GM23248 (cell line): Measurements from ENCODE around the gene MYO1E. TPM values are rescaled to one million over a fixed set of nuclear protein-coding genes. Genes with fewer than 3 reads are reported as not detected.

ENCODE experiments used
- DNase-seq: peaks from one replicate; pipeline ENCODE4 v3.0.0-alpha.2; 2015
- H2AFZ ChIP-seq: fragments of 200-600 bp; sonication (generic); 2 replicates; pipeline ENCODE4 v1.6.1; 2016; ENCODE audit warnings: antibody characterized with exemption
- H3F3A ChIP-seq: fragments of 200-600 bp; sonication (generic); 2 replicates; pipeline ENCODE4 v1.6.1; 2016; ENCODE audit warnings: mild to moderate bottlenecking, antibody characterized with exemption, mixed run types; ENCODE audit not compliant: insufficient read depth
- H3K27ac ChIP-seq: fragments of 200-600 bp; sonication (generic); 2 replicates; pipeline ENCODE4 v1.5.1; 2016; ENCODE audit warnings: mild to moderate bottlenecking
- H3K27me3 ChIP-seq: fragments of 200-600 bp; sonication (generic); replicated peaks from 2 replicates; pipeline ENCODE4 v1.6.1; 2016; ENCODE audit warnings: mild to moderate bottlenecking; ENCODE audit not compliant: insufficient read depth
- H3K36me3 ChIP-seq: fragments of 200-600 bp; sonication (generic); 2 replicates; pipeline ENCODE4 v1.6.1; 2016; ENCODE audit warnings: low read depth, mild to moderate bottlenecking
- H3K4me1 ChIP-seq: fragments of 200-600 bp; sonication (generic); 2 replicates; pipeline ENCODE4 v1.6.1; 2016; ENCODE audit warnings: mild to moderate bottlenecking; ENCODE audit not compliant: insufficient read depth
- H3K4me2 ChIP-seq: fragments of 200-600 bp; sonication (generic); one replicate; pipeline ENCODE4 v1.6.1; 2016; ENCODE audit warnings: mild to moderate bottlenecking; ENCODE audit not compliant: unreplicated experiment
- H3K4me3 ChIP-seq: fragments of 200-600 bp; sonication (generic); 2 replicates; pipeline ENCODE4 v1.5.1; 2016; ENCODE audit warnings: mild to moderate bottlenecking
- H3K79me2 ChIP-seq: fragments of 200-600 bp; sonication (generic); 2 replicates; pipeline ENCODE4 v1.6.1; 2016; ENCODE audit warnings: mild to moderate bottlenecking; ENCODE audit not compliant: insufficient read depth
- H3K9ac ChIP-seq: fragments of 200-600 bp; sonication (generic); 2 replicates; pipeline ENCODE4 v1.6.1; 2016; ENCODE audit warnings: mild to moderate bottlenecking
- H3K9me2 ChIP-seq: fragments of 200-600 bp; sonication (generic); 2 replicates; pipeline ENCODE4 v1.6.1; 2016; ENCODE audit warnings: mixed run types, mild to moderate bottlenecking, moderate library complexity; ENCODE audit not compliant: insufficient read depth
- H3K9me3 ChIP-seq: fragments of 200-600 bp; sonication (generic); one replicate; pipeline ENCODE4 v1.6.1; 2017; ENCODE audit warnings: low read depth
- H4K20me1 ChIP-seq: fragments of 200-600 bp; sonication (generic); 2 replicates; pipeline ENCODE4 v1.6.0; 2016; ENCODE audit not compliant: insufficient read depth
- EZH2 ChIP-seq: fragments of 200-600 bp; sonication (generic); IDR thresholded peaks from 2 replicates; pipeline ENCODE4 v1.6.1; 2018; ENCODE audit warnings: antibody characterized with exemption, mild to moderate bottlenecking; ENCODE audit not compliant: insufficient read depth, poor library complexity, severe bottlenecking
- EZH2phosphoT487 ChIP-seq: fragments of 200-600 bp; sonication (generic); IDR thresholded peaks from 2 replicates; pipeline ENCODE4 v1.6.1; 2018; ENCODE audit warnings: antibody characterized with exemption, moderate library complexity, mild to moderate bottlenecking, low read depth; ENCODE audit not compliant: insufficient read depth
- WGBS, 2 experiments: methylation state at CpG; one replicate each; pipeline ENCODE4 v1.1.6; 2015 to 2017; ENCODE audit warnings: low lambda C conversion rate in 2 of 2, low coverage in 1 of 2; ENCODE audit errors: missing lambda C conversion rate in 2 of 2; 5-methylcytosine and 5-hydroxymethylcytosine counted together
- in situ Hi-C: fragments of 300-500 bp; cut with MboI; formaldehyde crosslinking; loops from 2 replicates; pipeline ENCODE4 v1.15.0; 2020
- polyA plus RNA-seq: library from polyadenylated mRNA; unstranded; fragments of >200 nt; fragmentation: Nextera tagmentation; extraction: Ambion mirVana; gene quantifications from 2 replicates; pipeline ENCODE4 v1.2.1, GENCODE V29; 2016
- total RNA-seq: library from RNA; depleted of rRNA; stranded (reverse); fragments of >200 nt; shearing (Covaris generic); gene quantifications from 2 replicates; pipeline ENCODE4 v1.2.3, GENCODE V29; 2014

The MYO1E gene
- total and polyA plus RNA-seq, 2 experiments from 2014 or later: 155 to 190 TPM

- Histone ChIP-seq H3K79me2 (peaks cover 98% of the 10 kb centered on the region), H3K9me3 (no peaks in the 10 kb centered on the region), H2AFZ (no peak overlapping the region), H4K20me1 (no peaks in the 10 kb centered on the region), H3K4me2 (no peak overlapping the region), H3K9me2 (no peaks in the 10 kb centered on the region), H3F3A (peaks cover 34% of the 10 kb centered on the region), H3K9ac (no peak overlapping the region), H3K36me3 (no peaks in the 10 kb centered on the region), H3K4me3 (no peak overlapping the region), H3K4me1 (peaks cover 47% of the 10 kb centered on the region), H3K27me3 (no peaks in the 10 kb centered on the region), H3K27ac (peak overlapping the region; percentile 64; the same call in 1 of the 2 replicates)
- 76% methylated on average over 6 of the region's 6 CpGs for WGBS, 2 experiments
- in situ Hi-C loops: no loop called here
- TF ChIP-seq EZH2phosphoT487: no peak
- no peak for TF ChIP-seq EZH2
- peak; percentile 59 for DNase-seq
Measured at GRCh38 chr15:59313641-59314332, 58.9 kb downstream of the MYO1E start.

GRCh38 chr15:59312205-59312604 is 60.5 kb downstream of the MYO1E start:
- no peak overlapping the region for H3K9ac ChIP-seq
- in situ Hi-C loops: no loop called here
- DNase-seq: no peak
- H3K9me2 ChIP-seq: no peaks in the 10 kb centered on the region
- H3K79me2 ChIP-seq: peaks cover 98% of the 10 kb centered on the region
- H3K4me2 ChIP-seq: no peak overlapping the region
- H3K36me3 ChIP-seq: no peaks in the 10 kb centered on the region
- H2AFZ ChIP-seq: no peak overlapping the region
- TF ChIP-seq EZH2 (no peak), EZH2phosphoT487 (no peak)
- H3K4me1 ChIP-seq: peaks cover 47% of the 10 kb centered on the region
- peaks cover 37% of the 10 kb centered on the region for H3F3A ChIP-seq
- no peaks in the 10 kb centered on the region for H3K9me3 ChIP-seq
- H3K4me3 ChIP-seq: no peak overlapping the region
- no peaks in the 10 kb centered on the region for H3K27me3 ChIP-seq
- H3K27ac ChIP-seq: no peak overlapping the region
- WGBS, 2 experiments: 89 to 90% methylated on average over 7 of the region's 7 CpGs
- H4K20me1 ChIP-seq: no peaks in the 10 kb centered on the region

GRCh38 chr15:59311195-59311594 is 61.5 kb downstream of the MYO1E start:
- peaks cover 45% of the 10 kb centered on the region for H3K4me1 ChIP-seq
- 92 to 97% methylated on average over 8 of the region's 8 CpGs for WGBS, 2 experiments
- H3K4me2 ChIP-seq: no peak overlapping the region
- H3K27ac ChIP-seq: no peak overlapping the region
- in situ Hi-C loops: no loop called here
- no peaks in the 10 kb centered on the region for H4K20me1 ChIP-seq
- H3K9ac ChIP-seq: no peak overlapping the region
- H3K9me3 ChIP-seq: no peaks in the 10 kb centered on the region
- no peaks in the 10 kb centered on the region for H3K9me2 ChIP-seq
- peaks cover 93% of the 10 kb centered on the region for H3K79me2 ChIP-seq
- DNase-seq: no peak
- TF ChIP-seq EZH2phosphoT487 (no peak), EZH2 (no peak)
- H3F3A ChIP-seq: peaks cover 39% of the 10 kb centered on the region
- H3K36me3 ChIP-seq: no peaks in the 10 kb centered on the region
- no peak overlapping the region for H2AFZ ChIP-seq
- H3K4me3 ChIP-seq: no peak overlapping the region
- no peaks in the 10 kb centered on the region for H3K27me3 ChIP-seq

GRCh38 chr15:59309405-59309804 is 63.3 kb downstream of the MYO1E start:
- Histone ChIP-seq H4K20me1 (no peaks in the 10 kb centered on the region), H3K79me2 (peaks cover 91% of the 10 kb centered on the region), H3K27ac (no peak overlapping the region), H2AFZ (no peak overlapping the region), H3K9ac (no peak overlapping the region), H3K9me2 (no peaks in the 10 kb centered on the region; the same call in 1 of the 2 replicates), H3K4me3 (no peak overlapping the region), H3K27me3 (no peaks in the 10 kb centered on the region), H3K36me3 (no peaks in the 10 kb centered on the region), H3F3A (peaks cover 40% of the 10 kb centered on the region), H3K9me3 (no peaks in the 10 kb centered on the region), H3K4me1 (peaks cover 45% of the 10 kb centered on the region), H3K4me2 (no peak overlapping the region)
- DNase-seq: no peak
- WGBS, 2 experiments: 84 to 93% methylated on average over 5 of the region's 5 CpGs
- TF ChIP-seq EZH2: no peak
- in situ Hi-C loops: no loop called here
